Testis (tissue), 3 donors: ENCODE results near the gene DCXR. TPM values are rescaled to one million over a fixed set of nuclear protein-coding genes. Genes with fewer than 3 reads are reported as not detected.

Experiments used
- DNase-seq: peaks from one replicate; pipeline ENCODE4 v3.0.0-alpha.2; 2019
- H3K27ac ChIP-seq, 2 donors: fragments of 200-600 bp; sonication (generic); one replicate each; pipeline ENCODE4 v1.5.1; 2019
- H3K27me3 ChIP-seq: fragments of 200-600 bp; sonication (generic); one replicate; pipeline ENCODE4 v1.5.1; 2019
- H3K36me3 ChIP-seq: fragments of 200-600 bp; sonication (generic); one replicate; pipeline ENCODE4 v1.5.1; 2017; ENCODE audit warnings: low read depth; ENCODE audit errors: missing control alignments
- H3K4me1 ChIP-seq: fragments of 200-600 bp; sonication (generic); one replicate; pipeline ENCODE4 v1.5.1; 2019
- H3K4me3 ChIP-seq, 2 donors: fragments of 200-600 bp; sonication (generic); one replicate each; pipeline ENCODE4 v1.5.1; 2017 to 2019
- H3K9me3 ChIP-seq: fragments of 200-600 bp; sonication (generic); one replicate; pipeline ENCODE4 v1.5.1; 2017
- POLR2A ChIP-seq: fragments of 450-650 bp; IDR thresholded peaks from one replicate; pipeline ENCODE4 v1.6.1; 2017; ENCODE audit warnings: antibody characterized with exemption, mild to moderate bottlenecking, moderate library complexity
- WGBS, 2 donors: methylation state at CpG; one replicate each; pipeline ENCODE4 v1.1.5; 2018; 5-methylcytosine and 5-hydroxymethylcytosine counted together
- intact Hi-C: fragments of 100-400 bp; cut with DNase I; formaldehyde crosslinking; loops from one replicate; pipeline ENCODE4 v1.15.1; 2023; ENCODE audit warnings: low total_unique reads
- polyA plus RNA-seq: library from polyadenylated mRNA; stranded (reverse); fragments of 350-450 nt; fragmentation: Illumina TruSeq; extraction: RNeasy Lipid Tissue Mini Kit (QIAGEN cat#74804); gene quantifications from one replicate; pipeline ENCODE4 v1.2.3, GENCODE V29; 2014; ENCODE audit warnings: low read depth, low replicate concordance; ENCODE audit not compliant: insufficient read depth
- total RNA-seq, 2 donors: library from RNA; depleted of rRNA; stranded (reverse); fragments of >200 nt; gene quantifications; one replicate each; pipeline ENCODE4 v1.2.3, GENCODE V29; 2016
- TF ChIP-seq, protein P1 (sequence below), 3 experiments: fragments of 450-650 bp in 2 of 3; fragments of 200-600 bp in 1 of 3; sonication (generic) in 1 of 3; IDR thresholded peaks; one replicate each; pipeline ENCODE4 v1.5.1; 2016 to 2019; ENCODE audit warnings: antibody characterized with exemption in 3 of 3, mild to moderate bottlenecking in 2 of 3, moderate library complexity in 1 of 3

Gene DCXR
- total and polyA plus RNA-seq, 3 donors from 2014 or later, result 109 to 188 (median 134) TPM

DNA sequence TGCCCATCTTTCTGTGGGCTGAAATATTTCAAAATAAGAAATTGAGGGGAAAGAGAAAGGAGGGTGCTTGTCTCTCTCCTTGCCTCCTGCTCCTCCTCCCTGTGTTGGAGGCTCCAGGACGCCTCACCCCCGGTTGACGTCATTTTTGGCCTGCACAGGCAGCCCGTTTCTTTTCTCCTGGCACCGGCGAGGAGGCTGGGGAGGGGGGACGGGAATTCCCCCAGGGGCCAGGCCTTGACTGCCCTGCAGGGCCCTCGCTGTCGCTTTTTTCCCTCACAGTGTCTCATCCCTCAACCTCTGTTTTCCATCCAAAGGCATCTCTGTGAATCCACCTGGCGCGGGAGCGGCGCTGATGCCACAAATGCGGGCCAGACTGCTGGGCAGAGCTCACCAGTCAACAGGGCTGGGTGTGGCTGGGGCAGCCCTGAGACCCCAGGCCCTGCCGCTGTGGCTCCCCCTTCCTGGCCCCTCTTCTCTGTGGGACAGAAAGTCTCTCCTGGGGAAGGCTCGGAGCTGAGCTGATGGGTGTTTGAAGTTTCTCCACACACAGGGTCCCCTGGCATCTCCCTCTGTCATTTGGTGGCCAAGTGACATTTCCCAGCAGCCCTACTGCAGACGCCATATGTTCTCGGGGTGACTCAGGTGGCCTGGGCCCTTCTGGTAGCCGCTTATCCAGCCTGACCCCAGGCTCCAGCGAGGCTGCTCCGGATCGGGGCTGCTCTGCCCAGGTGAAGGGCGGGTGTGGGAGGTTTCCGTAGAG is 30.8 kb downstream of the DCXR start:
- WGBS, 2 donors, result 77 to 86% methylated on average over 15 to 24 of the region's 24 CpGs
- no peak for TF ChIP-seq POLR2A
- TF ChIP-seq, protein P1, sequence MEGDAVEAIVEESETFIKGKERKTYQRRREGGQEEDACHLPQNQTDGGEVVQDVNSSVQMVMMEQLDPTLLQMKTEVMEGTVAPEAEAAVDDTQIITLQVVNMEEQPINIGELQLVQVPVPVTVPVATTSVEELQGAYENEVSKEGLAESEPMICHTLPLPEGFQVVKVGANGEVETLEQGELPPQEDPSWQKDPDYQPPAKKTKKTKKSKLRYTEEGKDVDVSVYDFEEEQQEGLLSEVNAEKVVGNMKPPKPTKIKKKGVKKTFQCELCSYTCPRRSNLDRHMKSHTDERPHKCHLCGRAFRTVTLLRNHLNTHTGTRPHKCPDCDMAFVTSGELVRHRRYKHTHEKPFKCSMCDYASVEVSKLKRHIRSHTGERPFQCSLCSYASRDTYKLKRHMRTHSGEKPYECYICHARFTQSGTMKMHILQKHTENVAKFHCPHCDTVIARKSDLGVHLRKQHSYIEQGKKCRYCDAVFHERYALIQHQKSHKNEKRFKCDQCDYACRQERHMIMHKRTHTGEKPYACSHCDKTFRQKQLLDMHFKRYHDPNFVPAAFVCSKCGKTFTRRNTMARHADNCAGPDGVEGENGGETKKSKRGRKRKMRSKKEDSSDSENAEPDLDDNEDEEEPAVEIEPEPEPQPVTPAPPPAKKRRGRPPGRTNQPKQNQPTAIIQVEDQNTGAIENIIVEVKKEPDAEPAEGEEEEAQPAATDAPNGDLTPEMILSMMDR (IDR thresholded peaks at IDR 0.05), result no peak
- no peak for DNase-seq
- Histone ChIP-seq H3K4me3 (no peak overlapping the region), H3K9me3 (no peaks in the 10 kb centered on the region), H3K4me1 (no peaks in the 10 kb centered on the region), H3K36me3 (no peaks in the 10 kb centered on the region), H3K27me3 (no peaks in the 10 kb centered on the region), H3K27ac (no peak overlapping the region)
- intact Hi-C loops, result no loop called here

DNA sequence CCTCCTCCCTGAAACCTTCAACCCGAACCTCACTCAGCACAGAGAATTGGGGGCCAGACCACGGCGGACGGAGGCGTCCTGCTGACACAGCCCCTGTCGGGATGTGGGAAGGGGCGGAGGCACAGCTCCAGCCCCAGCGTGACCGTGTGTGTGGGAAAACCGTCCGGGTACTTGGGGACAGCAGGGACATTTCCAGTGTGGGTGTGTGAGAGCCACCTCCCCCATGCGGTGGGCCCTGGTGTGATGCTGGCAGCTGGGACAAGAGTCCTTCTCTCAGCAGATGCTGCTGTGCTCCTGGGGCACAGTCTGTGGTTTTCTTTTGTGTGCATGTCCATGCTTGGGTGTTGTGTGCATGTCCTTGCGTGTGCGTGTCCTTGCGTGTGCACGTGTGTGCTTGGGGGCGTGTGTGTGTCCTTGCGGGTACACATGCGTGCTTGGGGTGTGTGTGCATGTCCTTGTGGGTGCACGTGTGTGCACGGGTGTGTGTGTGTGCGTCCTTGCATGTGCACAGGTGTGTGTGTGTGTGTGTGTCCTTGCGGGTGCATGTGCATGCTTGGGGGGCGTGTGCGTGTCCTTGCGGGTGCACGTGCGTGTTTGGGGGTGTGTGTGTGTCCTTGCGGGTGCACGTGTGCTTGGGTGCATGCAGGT is 31.7 kb downstream of the DCXR start:
- TF ChIP-seq, protein P1 (IDR thresholded peaks at IDR 0.05), result no peak
- no peak for TF ChIP-seq POLR2A
- Histone ChIP-seq H3K36me3 (no peaks in the 10 kb centered on the region), H3K9me3 (no peaks in the 10 kb centered on the region), H3K4me3 (no peak overlapping the region), H3K27ac (no peak overlapping the region), H3K4me1 (no peaks in the 10 kb centered on the region), H3K27me3 (no peaks in the 10 kb centered on the region)
- WGBS, 2 donors, result 91 to 95% methylated on average over 16 to 30 of the region's 30 CpGs
- intact Hi-C loops, result no loop called here
- DNase-seq, result no peak

GRCh38 chr17:82004517-82005455 is 32.7 kb downstream of the DCXR start:
- DNase-seq, result no peak
- H3K4me1 ChIP-seq, result no peaks in the 10 kb centered on the region
- WGBS, 2 donors, result 91 to 92% methylated on average over 8 to 41 of the region's 41 CpGs
- no peaks in the 10 kb centered on the region for H3K9me3 ChIP-seq
- H3K36me3 ChIP-seq, result no peaks in the 10 kb centered on the region
- no peak overlapping the region for H3K4me3 ChIP-seq
- H3K27ac ChIP-seq, result no peak overlapping the region
- TF ChIP-seq, protein P1 (IDR thresholded peaks at IDR 0.05), result no peak
- TF ChIP-seq POLR2A, result no peak
- intact Hi-C loops, result no loop called here
- H3K27me3 ChIP-seq, result no peaks in the 10 kb centered on the region

DNA sequence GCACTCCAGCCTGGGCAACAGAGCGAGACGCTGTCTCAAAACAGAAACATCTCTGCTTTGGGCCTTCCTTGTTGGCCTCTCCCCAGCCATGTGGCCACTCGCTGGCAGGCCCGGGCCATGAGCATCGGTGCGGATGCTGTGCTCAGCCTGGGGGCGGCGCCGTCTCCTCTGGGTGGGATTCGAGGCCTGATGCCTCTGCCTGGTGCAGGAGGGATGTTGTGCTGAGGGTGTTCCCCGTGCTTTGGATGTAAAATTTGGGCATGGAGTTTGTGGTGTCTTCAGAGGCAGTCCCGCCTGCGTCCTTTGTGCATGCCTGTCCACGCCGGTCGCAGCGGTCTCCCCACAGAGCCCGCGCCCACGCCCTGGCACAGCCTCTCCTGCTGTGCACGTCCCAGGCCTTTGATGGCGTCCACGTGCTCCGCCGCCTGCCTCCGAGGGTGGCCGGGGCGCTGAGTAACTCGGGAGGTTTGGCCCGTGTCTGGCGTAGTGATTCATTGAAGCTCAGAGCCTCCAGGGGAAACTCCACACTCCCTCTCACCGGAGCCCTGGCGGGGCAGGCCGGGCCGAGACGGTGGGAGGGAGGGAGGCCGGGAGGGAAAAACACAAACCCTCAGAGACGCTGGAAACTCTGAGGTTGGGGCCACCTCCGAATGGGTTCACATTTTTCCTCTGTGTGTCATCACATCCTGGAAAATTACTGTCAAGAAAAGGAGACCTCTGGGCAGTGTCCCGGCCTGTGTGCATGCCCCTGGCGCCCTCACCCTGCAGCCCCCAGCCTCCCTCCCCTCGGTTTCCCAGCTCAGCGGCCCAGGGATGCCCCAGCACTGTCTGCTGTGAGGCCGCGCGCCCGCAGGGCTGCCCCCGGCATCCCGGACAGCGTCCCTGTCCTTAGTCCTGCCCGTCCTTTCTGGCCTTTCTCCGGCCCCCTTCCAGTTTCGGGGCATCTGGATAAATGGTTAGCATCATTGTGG is 33.8 kb downstream of the DCXR start:
- WGBS, 2 donors, result 78 to 84% methylated on average over 30 to 53 of the region's 53 CpGs
- no peak for DNase-seq
- Histone ChIP-seq H3K36me3 (no peaks in the 10 kb centered on the region), H3K4me1 (no peaks in the 10 kb centered on the region), H3K27ac (no peak overlapping the region), H3K4me3 (no peak overlapping the region), H3K27me3 (no peaks in the 10 kb centered on the region), H3K9me3 (no peaks in the 10 kb centered on the region)
- intact Hi-C loops, result no loop called here
- no peak for TF ChIP-seq POLR2A
- TF ChIP-seq, protein P1 (IDR thresholded peaks at IDR 0.05), result no peak
